ENCODE measurements around the gene STEEP1.

The STEEP1 gene

GRCh38 chrX:119565107-119565663, at the start of gene STEEP1:
TSS of gene STEEP1 (minus strand) at chrX:119565409. CDS start at chrX:119565355, 54 bp downstream.
- peak; percentile 50 to 61 for DNase-seq (ENCODE audit: low read depth in 2 of 2)

DNA sequence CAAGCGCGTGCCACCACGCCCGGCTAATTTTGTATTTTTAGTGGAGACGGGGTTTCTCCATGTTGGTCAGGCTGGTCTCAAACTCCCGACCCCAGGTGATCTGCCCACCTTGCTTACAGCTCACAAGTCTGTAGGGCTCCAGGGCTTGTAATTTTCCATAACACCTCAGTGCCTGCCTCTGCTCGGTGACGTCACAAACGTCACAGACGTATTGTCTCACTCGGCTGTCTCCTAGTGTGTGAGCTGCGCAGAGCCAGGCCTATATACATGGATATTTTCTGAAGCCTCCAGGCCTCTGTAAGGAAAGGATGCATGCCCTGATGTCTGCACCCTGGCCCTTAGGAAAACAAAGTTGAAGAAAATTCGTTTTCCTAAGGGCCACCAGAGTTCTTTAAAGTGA, 49.6 kb upstream of the STEEP1 start:
- no peak for DNase-seq (ENCODE audit: low read depth in 2 of 2)

DNA sequence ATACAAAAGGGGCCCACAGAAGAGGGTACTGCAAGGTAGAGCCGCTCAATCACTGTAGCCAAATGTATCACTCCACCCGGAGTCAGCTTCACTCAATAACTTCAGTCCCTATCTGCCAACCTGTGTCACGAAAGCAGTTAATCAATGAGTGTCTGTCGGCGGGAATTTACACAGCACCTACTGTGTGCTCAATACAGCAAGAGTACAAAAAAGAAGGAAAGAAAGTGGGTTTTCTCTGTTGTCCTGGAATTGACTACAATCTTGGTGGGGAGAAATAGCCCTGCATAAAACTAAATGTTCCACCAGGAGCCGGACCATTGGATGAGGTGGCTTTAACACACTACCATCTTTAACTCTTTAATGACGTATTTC, 41.8 kb upstream of the STEEP1 start:
- no peak for DNase-seq (ENCODE audit: low read depth in 2 of 2)

DNA sequence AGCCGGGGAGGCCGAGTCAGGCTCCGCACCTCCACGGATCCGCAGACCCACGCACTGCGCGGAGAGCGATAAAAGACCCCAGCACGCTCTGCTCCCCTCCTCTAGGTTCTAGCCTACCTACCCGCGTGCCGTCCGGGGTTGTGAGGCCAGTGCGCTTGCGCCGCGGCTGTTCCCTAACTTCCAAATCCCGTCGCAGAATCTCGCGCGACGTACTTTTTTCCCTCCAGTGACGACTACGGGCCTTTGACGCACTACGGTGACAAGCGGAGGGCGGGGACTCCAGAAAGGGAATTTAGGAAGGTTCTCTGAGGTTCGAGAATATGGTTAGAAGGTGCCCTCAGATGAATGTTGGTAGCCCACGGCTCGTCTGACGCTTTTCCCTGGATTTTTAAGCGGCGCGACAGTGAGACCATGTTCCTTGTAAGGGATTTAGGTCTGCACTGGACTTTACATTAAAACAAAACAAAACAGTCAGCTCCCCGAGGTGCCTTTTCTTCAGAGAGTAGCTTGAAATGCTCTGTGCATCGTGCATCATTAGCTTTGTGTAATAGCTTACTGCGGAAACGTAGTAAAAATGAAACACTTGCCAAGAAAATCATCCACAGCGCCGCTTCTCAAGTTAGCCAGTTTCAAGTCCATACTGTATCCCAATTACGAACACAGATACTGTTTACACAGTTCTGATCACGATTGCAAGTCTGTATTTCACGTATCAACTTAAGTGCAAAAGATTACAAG, 41.2 kb upstream of the STEEP1 start, which contains the start of gene NKRF:
TSS of gene NKRF (minus strand) at position 145 of the 738 bp plus-strand sequence.
- peak; percentile 68 to 77 for DNase-seq (ENCODE audit: low read depth in 2 of 2)

- DNase-seq (ENCODE audit: low read depth in 2 of 2), result peak; percentile 2 to 14
Observed at GRCh38 chrX:119605464-119606279, 40.5 kb upstream of the STEEP1 start.

GRCh38 chrX:119604766-119605463, 39.7 kb upstream of the STEEP1 start:
- DNase-seq (ENCODE audit: low read depth in 2 of 2), result no peak

DNA sequence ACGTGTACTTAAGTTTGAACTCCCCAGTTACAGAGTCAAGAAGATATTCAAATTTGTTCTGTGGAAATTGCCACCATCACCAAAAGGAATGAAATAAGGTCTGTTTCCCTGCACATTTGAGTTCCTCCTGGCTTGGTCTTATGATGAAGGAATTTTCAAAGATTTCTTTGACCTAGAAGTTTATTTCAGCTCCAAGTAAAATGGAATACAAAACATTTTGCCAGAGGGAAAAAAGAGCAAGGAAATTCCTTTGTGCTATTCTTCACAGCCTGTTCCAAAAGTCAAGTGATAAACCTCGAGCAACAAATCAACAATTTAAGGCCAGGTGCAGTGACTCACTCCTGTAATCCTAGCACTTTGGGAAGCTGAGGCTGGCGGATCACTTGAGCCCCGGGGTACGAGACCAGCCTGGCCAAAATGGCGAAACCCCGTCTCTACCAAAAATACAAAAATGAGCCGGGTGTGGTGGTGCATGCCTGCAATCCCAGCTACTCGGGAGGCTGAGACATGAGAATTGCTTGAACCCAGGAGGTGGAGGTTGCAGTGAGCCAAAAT, 37.6 kb upstream of the STEEP1 start:
- DNase-seq (ENCODE audit: low read depth in 2 of 2), result no peak

GRCh38 chrX:119589810-119590209, 24.6 kb upstream of the STEEP1 start:
- DNase-seq (ENCODE audit: low read depth in 2 of 2), result no peak

DNA sequence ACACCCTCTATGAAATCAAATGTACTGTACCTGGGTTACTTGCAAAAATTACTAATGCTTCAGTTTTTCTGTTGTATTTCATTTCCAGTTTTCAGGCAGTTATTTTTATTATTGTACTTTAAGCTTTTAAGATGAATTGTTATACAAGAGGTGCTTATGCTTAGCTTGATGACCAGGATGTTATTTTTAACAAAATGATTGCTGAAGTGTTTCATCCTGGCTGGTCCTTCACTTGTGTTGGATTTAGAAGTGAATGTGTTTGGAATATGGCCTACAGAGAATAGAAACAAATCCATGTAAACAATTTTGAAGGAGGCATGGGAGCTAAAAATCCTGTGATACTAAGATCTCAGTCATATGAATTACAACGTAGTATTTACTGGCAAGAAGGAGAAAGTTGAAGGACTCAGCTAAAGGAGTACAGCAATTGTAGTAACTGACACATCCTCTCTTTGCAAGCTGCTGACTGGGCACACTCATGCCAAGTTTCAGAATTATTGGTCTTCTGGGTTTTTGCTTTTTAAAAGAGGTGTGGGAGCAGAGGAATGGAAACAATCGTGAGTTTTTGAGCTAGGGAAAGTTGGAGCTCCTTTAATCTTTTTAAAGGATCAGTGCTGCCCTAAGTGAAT, 18.3 kb upstream of the STEEP1 start:
- DNase-seq (ENCODE audit: low read depth in 2 of 2), result no peak

DNA sequence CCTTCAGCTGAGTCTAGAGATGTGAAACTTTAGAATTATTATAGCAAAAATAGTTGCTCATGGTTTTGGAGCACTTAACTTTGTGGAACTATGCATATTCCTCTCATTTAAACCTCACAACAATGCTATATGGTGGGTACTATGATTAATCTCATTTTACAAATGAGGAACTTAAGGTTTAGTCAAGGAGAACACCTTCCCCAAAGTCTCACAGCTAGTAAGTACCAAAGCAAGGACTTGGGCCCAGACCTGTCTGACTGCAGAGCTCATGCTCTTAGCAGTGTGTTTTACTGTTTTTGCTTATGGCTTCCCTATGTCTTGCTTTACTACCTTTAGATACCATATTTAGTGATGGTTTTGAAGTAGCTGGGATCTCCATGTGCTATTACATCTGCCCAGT, 14.2 kb upstream of the STEEP1 start:
- DNase-seq (ENCODE audit: low read depth in 2 of 2), result no peak

DNA sequence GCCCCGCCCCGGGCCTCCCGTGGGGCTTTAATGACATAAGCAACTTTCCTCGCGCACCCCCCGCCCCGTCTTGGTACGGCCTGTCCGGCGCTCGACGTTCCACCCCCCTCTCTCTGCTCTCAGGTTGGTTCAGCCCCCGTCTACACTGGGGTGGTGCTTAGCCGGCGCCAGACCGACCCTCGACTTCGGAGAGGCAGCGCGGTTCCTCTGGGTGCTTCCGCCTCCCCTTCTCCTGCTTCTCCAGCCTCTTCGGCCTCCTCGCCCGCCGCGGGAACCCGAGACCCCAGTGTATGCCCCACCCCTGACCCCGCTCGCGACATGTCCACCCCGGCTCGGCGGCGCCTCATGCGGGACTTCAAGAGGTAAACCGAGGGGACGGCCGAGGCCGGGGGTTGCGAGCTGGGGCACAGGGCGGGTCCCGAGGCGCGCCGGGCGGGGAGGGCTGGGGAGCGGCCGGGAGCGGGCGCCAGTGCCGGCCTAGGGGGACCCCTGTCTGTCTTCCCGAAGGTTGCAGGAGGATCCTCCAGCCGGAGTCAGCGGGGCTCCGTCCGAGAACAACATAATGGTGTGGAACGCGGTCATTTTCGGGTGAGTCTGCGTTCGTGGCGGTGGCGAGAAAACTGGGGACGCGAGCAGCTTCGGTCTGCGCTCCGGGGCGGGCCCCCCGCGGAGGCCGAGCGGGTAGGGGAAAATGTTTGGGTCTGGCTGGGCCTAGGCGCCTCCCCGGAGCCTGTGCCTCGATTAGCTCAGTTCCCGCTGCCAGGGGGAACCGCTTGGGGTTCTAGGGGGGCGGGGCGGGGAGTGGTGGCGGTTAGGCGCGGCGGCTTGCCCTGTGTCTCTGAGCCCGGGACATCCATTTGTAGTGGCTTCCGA, 9.4 kb upstream of the STEEP1 start, which contains the start of gene UBE2A:
TSS of gene UBE2A (plus strand) at position 170 of the 873 bp plus-strand sequence. CDS start at position 319, 149 bp downstream.
- peak; percentile 78 for DNase-seq (ENCODE audit: low read depth in 2 of 2)

DNA sequence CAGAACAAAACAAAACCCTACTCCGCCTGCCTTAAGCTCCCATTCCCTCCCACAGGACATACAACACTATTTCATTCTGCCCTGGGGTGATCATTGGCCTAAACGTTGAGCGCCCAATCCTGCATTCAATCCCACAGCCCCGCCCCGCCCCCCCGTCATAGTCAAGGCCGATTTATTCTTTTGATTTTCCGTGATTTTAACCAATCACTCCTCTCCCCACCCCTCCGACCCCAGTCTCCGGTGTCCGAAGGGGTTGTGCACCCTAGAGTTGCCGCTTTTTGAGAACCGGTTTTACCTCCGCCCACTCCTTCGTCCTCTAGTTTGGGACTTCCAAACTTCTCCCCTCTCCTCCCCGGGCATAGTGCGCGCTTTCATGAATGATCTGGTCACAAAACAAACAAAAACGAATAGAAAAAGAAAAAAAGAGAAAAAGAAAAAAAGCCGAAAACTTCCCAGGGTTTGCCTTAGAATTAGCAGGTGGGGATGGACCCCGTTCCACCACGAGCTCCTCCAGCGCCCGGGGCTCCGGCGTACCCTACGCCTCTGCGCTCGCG, 8.7 kb upstream of the STEEP1 start:
- DNase-seq (ENCODE audit: low read depth in 2 of 2), result no peak

GRCh38 chrX:119573222-119573621, 8.0 kb upstream of the STEEP1 start:
- DNase-seq (ENCODE audit: low read depth in 2 of 2), result no peak

GRCh38 chrX:119570351-119570835, 5.2 kb upstream of the STEEP1 start:
- DNase-seq (ENCODE audit: low read depth in 2 of 2), result no peak

DNA sequence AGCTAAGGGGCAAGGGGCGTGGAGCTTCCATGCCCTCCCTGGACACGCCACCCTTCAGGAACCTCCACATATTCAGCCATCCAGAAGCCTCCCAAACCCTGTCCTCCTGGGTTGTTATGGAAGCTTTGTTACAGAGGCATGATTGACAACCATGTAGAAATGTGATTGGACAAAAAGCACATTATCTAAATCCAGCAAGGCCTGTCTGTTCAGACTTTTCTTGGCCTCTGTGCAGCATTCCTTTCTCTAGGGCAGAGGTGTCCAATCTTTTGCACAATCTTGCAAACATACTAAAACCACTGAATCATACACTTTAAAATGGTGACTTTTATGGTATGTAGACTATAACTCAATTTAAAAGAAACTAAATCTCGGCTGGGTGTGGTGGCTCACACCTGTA, 12.7 kb downstream of the STEEP1 start:
- DNase-seq (ENCODE audit: low read depth in 2 of 2), result no peak

GRCh38 chrX:119549327-119550016, 15.7 kb downstream of the STEEP1 start:
- DNase-seq (ENCODE audit: low read depth in 2 of 2), result no peak

DNA sequence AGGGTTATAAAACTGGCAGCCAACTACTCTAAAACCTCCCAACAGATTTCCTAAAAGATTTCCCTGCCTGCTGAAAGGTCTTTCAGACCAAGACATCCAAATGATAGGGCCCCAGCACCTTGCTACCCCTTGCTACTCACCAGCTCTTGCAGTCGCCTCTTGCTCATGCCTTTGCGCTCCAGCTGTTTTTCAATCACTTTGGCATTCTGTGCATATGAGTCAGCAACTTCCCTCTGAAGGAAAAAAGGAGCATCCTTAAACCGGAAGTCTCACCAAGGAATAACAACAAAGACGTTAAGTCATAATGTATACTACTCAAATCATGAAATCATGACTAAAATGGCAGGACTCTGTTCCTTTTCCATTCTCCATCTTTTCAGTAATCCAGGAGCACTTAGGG, 24.0 kb downstream of the STEEP1 start:
- DNase-seq (ENCODE audit: low read depth in 2 of 2), result no peak

DNA sequence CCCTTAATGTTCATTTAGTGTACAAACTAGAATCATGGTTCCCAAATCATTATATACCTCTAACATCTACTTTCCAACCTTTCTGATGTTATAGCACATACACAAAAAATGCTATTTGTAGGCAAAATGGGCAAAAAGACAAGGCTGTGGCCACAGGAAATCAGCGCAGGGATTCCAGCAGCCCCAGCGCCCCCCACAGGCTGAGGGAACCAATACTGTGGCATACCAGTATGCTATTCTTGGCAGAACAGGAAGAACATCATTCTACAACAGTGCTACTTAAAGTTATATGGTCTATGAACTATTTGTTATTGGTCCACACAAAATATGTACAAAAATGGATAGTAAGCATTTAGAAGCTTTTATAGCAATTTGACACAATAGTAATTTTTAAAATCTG, 25.3 kb downstream of the STEEP1 start:
- no peak for DNase-seq (ENCODE audit: low read depth in 2 of 2)

GRCh38 chrX:119537487-119537886, 27.7 kb downstream of the STEEP1 start:
- DNase-seq (ENCODE audit: low read depth in 2 of 2), result no peak

All from stimulated activated CD4-positive, alpha-beta T cell treated with anti-CD3 and anti-CD28 coated beads, Interleukin-1b, Interleukin-23, amount 100 ng/mL, for 1 hour (primary cell).